NCI-H2196 (cell line): ENCODE measurements around the gene MMP7.

ENCODE experiments used
- DNase-seq: peaks from one replicate; lab custom pipeline; 2025; ENCODE audit not compliant: unreplicated experiment; lab: John Stamatoyannopoulos, UW

MMP7 gene

DNA sequence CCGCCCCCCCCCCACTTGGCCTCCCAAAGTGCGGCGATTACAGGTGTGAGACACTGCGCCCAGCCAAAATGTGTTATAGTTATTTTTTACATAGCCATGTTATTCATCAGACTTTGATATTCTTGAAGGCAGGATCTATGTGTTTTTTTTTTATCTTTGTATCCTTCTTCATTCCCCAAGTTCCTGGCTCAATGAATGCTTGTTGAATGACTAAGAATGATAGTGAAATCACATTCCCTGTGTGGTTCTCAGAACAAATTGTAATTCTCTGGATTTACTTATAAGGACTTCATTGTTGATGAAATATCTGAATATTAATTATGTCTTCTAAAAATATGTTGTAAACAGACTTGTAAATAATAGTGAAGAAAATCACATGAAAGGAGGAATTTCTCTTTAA lies 33.5 kb downstream of the MMP7 start:
- DNase-seq = no peak

DNA sequence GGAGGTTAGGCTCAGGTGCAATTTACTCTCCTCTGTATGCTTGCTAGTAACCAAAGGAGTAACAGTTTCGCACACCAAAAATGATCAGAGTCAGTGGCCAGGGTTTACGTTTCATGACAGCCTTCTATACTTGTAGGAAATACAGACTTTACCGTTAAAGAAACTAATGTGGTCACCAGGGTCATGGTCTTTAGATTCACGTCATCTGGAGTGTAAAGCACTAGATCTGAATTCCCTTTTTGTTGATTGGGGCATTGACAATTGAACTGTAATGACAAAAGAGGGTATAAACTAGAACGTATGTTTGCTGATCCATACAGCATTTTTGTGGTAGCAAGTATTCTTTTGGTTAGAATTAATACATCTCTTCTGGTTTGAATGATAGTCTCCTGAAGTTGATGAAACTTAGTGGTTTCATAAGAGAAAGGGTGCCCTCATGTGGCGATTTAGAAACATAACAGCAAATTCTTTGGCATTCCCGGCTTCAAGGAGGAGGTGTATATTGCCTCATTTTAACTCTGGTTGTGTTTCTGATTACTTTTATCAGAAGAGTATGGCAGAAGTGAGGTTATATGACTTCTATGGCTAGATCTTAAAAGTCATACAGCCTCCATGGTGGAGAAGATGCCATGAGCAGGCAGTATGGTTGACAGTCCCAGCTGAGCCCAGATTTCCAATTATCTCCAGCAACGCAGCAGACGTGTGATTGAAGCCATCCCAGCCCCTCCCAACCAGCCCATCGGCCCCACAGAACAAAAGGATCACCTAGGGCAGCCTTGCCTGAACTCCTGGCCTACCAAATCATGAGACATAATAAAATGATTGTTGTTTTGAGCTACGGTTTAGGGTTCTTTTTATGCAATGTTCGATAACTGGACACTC lies 35.1 kb downstream of the MMP7 start:
- peak; percentile 78 for DNase-seq

DNA sequence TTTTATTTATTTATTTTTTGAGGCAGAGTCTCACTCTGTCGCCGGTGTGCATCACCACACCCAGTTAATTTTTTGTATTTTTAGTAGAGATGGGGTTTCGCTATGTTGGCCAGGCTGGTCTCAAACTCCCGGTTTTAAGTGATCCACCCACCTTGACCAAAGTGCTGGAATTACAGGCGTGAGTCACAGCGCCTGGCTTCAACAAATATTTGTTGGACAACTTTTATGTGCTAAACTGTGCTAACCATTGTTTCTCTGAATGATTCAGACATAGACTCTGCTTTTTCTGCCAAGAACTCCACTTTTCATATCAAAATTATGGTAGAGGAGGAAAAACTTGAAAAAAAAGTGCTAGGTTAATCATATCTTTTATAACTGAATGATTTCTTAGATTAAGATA lies 36.3 kb downstream of the MMP7 start:
- DNase-seq = no peak

DNA sequence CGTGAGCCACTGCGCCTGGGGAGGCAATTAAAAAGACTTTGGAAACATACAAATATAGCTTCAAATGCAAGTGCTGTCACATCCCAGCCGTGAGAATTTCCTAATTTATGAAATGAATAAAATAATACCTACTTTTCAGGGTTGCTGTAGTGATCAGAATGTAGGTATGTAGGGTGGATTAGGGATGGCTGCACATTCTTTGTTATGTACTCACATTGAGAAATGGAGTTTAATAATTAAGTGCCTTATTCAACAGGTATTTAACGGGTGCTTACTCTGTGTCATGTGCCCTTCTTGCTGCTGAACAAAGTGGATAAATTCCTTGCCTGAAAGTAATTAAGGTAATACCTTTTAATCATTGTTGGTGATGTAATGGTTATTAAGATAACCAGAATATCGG lies 37.0 kb downstream of the MMP7 start:
- no peak for DNase-seq

DNA sequence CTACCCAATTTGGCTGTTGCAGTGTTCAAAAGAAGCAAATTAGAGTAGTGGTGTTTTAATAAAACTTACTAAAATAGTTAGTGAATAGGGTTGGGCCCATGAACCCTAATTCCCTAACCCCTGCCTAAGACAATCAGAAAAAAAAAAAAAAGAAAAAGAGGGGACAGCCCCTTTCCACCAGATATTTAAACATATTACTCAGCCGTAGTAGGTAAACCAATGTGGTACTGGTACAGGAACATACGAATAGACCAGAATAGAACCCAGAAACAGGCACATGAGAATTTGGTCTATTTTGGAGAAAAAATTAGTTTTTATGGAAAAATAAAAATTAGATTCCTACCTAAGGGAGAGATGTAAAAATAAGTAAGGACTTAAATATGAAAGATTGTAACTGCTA lies 38.6 kb downstream of the MMP7 start:
- no peak for DNase-seq

DNA sequence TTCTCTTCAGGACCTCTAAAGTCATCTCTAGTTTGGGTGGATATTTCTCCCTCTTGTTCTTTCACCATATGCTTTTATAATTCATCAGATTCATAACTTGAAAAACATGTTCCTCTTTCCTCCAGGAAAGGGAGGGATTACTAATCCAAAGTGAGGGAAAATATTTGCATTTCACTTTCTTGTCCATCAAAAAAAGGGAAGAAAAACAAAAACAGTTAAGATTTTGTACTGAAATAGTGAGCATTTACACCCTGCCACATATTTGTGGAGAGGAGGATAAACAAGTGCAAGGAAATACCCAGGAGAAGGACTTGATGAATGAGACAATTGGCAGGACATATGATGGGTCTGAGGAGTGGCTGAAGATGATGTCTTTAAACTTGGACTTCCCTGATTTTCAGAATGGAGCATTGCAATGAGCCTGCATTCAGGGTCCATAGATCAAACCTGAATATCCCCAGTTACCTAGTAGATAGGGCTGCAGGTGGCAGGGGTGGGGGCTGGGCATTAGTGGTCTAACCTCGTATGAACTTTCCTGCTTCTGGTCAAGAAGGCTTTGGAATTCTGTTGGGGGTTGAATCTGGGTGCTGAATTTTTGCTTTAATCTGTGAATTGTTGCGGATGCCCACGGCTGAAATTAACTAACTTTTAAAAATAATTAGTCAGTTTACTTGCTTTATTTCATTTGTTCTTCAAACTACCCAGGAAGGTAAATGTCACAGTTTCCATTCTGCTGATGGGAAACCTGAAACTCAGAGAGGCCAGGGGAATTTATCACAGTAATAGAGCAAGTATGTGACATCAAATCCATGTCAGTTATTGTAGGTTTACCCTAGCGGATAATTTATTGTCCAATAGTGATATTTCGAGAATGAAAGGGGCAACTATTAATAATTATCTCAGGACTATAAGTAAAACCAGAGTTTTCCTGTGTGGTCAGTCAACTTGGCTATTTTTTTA lies 41.1 kb downstream of the MMP7 start:
- DNase-seq = no peak

DNA sequence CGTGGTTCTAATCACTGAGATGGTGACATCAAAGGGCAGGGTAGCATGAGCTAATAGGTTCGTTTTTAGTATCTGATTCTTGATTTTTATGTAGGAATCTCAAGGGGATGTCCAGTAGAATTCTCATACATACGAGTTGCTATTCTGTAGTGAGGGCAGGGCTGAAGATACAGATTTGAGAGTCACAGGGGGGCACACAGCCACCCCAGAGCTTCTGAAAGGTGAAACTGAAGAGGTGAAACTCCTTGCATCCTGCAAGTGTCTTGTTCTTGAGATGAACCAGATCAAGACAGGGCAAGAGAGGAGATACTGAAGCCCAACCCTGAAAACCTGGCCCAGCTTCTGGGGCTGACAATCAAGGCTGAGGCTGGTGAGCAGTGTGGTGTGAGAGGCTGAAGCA lies 42.3 kb downstream of the MMP7 start:
- DNase-seq = no peak

DNA sequence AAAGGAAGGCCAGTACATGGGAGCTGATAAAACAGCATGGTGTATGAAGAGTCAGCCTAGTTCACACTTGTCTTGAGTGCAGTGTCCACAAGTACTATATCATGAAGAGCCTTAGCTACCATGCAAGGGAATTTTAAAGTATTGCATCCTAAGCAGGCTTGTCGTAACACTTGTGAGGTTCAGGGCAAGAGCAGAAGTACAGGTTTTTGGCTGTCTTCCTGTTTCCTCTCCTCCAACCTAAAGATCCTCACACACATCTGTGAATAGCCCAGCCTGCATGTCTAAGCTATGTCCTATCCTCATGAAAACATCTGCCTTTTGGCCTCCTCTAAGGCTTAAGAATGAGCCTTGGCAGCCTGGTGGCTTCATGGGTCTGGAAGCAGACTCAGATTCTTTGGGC lies 43.3 kb downstream of the MMP7 start:
- no peak for DNase-seq

DNA sequence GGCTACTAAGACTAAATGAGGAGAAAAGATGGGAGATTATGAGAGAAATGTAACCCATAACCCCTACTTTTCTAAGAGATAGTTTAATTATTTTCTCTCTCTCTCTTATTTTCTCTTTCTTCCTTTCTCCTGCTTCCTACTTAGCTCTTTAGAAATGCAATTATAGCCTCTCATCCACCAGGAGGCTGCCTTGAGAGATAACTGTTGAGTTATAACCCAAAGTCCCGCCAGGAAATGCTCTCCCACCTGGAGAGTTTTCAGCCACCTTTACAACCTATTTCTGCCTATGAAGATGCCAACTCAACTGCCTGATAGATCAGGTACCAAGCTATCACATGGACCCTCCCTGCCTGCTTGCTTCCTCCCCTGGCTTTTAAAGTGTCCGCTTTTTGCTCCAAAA lies 44.0 kb downstream of the MMP7 start:
- no peak for DNase-seq

DNA sequence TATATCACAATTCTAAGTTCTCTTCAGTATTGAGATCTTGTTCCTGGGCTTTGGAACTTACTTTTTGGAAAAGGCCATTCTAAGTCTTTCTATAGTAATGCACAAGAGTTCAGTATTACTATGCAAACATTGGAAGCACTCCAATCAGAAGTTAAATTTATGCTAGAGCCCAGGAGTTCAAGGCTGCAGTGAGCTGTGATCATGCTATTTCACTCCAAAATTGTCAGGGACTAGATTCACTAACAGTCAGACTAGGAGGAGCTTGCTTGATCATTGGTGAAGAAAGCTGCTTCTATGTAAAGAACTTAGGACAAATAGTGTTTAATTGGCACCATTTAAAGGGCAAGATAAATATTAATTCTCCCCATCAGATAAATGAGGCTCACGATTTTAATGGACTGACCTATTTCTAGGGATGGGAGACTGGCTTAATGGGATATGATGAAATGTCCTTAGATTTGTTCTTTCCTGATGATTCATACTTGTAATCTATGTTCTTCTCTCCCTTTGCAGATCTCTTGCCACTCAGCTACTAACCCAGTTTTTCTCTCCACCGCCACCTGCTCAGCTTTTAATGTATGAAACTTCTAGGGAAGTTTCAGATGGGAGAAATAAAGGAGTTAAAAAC lies 45.3 kb downstream of the MMP7 start:
- DNase-seq = no peak

DNA sequence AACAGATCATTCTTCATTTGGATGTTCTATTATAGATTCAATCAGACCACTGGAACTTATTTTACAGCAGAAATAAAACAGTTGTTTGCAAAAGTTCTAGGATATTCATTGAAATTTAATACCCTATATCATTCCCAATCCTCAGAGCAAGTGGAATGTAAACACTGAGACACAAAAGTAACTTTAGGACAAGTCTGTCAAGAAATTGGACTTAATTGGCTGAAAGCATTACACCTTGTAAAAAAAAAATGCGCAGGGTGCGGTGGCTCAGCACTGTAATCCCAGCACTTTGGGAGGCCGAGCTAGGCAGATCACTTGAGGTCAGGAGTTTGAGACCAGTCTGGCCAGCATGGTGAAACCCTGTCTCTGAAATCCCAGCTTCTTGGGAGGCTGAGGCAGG lies 48.1 kb downstream of the MMP7 start:
- DNase-seq = no peak

DNA sequence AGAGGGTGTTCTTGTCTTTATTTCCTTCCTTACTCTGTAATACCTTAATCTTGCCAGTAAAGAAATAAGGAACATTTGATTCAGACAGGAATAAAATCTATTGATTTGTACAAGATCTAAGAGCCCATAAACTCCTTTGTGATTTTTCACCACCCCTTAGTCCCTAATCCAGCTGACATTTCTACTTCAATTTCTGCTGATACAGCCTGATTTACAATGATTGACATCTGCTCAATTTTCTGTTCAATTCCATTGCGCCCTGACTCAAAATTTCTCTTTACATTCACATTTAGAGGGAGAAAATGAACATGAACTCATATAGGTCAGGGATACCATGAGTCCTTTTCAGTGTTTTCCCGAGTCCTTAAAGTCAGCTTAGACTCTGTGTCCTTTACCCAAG lies 50.8 kb downstream of the MMP7 start:
- no peak for DNase-seq

DNA sequence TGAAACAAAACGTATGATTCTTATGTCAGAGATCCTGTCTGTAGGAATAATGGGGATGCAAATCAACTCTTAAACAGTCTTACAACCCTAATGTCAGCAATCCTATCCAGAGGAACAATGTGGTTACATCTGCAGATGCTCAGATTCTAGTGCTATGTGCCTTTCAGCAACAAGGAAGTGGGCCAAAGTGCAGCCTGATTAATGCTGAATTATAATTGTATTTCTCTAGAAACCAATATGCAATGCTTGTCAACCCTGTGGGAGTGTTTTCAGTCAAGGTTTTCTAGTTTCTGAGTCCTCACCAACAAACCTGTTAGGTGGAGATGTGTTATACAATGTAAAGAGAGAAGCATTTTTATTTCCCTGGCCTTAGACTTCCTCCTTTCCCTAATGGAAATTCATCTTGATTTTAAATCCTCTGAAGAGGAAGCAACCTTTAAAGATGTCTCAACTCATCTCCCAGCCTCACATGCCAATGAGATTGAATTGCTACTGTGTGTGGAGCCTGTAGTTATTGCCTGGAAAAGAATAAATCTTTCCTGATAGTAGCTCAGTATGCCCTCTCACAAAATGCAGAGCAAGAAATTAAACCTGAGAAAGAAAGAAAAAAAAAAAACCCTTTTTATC lies 51.8 kb downstream of the MMP7 start:
- no peak for DNase-seq

DNA sequence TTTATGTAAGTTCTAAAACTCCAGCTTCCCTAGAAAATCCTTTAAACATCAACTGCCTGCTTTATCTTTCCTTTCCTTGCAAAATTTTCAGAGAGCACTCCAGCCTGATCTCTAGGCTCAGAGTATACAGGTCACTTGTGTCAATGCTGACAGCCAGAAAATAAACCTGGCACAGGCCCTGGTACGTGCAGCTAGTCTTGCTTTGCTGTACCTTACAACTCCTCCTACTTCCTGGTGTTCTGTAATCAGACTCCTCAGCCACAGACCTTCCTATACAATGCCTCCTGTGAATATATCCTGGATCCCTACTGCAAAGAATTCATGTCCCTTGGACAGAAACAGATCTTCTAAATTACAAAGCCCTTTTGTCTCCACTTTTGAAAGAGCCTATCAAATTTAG lies 53.7 kb downstream of the MMP7 start:
- peak; percentile 60 for DNase-seq

DNA sequence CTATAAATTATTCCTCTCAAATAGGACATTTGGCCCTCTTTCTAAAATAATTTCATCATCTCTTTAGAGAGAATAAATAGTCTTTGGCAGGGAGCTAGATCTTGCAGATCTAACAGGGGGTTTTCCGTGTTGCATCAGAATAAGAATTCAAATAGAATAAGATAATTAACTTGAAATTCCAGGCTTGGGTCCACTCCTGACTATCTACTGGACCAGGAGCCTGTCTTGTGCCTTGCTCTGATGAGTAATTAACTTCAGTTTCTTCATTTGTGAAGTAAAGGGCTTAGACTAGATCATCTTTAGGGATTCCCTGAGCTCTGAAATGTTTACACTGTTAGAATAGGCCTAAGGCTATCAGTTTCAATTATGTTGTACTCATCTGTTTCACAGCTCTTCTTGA lies 54.5 kb downstream of the MMP7 start:
- DNase-seq = no peak

DNA sequence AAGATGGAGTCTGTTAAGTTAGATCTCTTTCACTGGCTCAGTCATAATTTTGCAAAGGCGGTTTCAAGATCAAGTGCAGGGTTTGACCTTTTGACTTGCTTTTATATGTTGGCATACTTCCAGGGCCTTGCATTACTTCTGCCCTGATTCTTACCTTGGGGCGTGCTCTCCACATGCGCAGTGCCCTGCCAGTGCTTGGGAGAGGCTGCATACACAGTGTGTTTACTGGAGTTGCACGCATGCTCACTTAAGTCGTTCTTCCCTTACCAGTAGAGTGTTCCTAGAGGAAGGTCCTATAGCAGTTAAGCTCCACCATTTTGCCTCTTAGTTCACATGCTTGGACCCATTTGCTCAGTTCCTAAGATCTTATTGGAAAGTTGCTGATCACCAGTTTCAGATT lies 57.0 kb downstream of the MMP7 start:
- DNase-seq = no peak

DNA sequence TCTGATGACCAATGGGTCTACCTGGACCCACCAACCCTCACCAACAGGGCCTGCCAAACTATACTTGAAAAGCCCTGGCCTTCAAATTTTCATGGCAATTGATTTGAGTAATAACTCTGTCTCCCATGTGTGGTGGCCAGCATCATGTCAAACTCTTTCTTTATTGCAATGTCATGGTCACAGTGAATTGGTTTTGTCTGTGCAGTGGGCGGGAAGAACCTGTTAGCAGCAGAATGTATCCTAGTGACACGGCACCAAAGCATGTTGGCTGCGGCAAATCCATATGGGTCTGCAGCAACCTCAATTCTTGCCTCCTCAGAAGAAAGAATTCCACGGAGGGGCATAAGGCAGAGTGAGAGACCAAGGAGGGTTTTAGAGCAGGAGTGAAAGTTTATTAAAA lies 58.4 kb downstream of the MMP7 start:
- DNase-seq = no peak

DNA sequence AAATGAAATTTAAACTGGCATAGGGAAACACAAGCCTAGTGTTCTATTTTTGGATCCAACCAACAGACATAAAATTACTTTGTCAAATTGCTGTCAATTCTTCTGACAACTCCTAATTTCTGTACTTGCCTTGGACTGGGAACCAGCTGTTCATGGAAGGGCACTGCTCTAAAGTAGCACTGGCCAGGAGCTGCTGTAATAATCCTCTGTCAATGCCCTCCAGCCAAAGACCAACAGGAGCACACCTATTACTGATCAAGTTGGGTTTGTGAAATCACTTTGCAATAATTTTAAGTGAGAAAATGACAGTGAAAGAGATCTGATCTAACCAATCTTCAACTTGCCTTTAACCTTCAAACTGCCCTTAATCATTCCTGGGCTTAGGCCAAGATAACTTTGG lies 59.1 kb downstream of the MMP7 start:
- DNase-seq = no peak
